Epithelial cell of esophagus (primary cell): Measurements from ENCODE around the gene ERC2.
A peak's percentile ranks its signal among the peaks of the same experiment; 100 is the strongest.

Source experiments
- DNase-seq: peaks from one replicate; pipeline ENCODE4 v3.0.0; 2010; ENCODE audit warnings: low read depth
- H3K4me3 ChIP-seq: 2 replicates; pipeline ENCODE4 v1.5.1; 2011; ENCODE audit warnings: mild to moderate bottlenecking, low read length, control low read depth
- TF ChIP-seq, protein P1 (sequence below): IDR thresholded peaks from 2 replicates; pipeline ENCODE4 v1.5.1; 2011; ENCODE audit warnings: low read depth, mild to moderate bottlenecking, low read length, control low read depth, inconsistent platforms; ENCODE audit not compliant: insufficient read depth; ENCODE audit errors: missing control alignments

The ERC2 gene

DNA sequence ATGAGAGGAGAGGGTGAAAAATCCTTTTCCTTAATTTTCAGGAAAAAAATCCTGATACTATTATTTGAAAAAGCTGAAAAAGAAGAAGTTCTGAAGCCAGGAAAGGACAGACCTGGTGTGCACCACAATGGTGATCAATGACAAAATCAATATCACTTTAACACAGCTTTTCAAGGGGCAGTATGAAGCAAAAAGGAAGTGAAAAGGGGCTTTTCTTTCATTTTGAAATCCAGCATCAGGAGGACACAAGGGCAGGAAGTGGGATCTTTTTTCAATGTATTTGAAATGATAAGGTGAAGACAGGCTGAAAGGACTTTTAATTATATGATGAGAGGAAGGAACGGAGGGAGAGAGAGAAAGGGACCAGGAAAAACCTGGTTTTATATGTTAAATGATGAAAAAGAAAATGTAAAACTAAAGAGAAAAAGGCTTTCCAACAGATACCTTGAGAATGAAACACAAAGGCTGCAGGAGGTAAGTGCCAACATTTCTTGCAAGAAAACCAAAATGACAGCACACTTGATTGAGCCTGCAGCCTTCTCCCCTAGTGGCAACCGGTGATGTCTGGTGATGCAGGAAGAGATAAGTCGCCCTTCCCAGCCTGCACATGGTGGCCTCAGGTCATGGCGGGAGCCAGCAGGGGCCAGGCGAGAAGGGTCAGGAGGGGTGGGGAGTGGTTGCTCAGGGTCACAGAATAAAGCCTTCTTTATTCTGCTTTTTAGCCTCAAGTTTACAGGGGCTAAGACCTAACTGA, 744.4 kb downstream of the ERC2 start:
- TF ChIP-seq, protein P1, sequence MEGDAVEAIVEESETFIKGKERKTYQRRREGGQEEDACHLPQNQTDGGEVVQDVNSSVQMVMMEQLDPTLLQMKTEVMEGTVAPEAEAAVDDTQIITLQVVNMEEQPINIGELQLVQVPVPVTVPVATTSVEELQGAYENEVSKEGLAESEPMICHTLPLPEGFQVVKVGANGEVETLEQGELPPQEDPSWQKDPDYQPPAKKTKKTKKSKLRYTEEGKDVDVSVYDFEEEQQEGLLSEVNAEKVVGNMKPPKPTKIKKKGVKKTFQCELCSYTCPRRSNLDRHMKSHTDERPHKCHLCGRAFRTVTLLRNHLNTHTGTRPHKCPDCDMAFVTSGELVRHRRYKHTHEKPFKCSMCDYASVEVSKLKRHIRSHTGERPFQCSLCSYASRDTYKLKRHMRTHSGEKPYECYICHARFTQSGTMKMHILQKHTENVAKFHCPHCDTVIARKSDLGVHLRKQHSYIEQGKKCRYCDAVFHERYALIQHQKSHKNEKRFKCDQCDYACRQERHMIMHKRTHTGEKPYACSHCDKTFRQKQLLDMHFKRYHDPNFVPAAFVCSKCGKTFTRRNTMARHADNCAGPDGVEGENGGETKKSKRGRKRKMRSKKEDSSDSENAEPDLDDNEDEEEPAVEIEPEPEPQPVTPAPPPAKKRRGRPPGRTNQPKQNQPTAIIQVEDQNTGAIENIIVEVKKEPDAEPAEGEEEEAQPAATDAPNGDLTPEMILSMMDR: no peak
- no peak overlapping the region for H3K4me3 ChIP-seq
- no peak for DNase-seq

DNA sequence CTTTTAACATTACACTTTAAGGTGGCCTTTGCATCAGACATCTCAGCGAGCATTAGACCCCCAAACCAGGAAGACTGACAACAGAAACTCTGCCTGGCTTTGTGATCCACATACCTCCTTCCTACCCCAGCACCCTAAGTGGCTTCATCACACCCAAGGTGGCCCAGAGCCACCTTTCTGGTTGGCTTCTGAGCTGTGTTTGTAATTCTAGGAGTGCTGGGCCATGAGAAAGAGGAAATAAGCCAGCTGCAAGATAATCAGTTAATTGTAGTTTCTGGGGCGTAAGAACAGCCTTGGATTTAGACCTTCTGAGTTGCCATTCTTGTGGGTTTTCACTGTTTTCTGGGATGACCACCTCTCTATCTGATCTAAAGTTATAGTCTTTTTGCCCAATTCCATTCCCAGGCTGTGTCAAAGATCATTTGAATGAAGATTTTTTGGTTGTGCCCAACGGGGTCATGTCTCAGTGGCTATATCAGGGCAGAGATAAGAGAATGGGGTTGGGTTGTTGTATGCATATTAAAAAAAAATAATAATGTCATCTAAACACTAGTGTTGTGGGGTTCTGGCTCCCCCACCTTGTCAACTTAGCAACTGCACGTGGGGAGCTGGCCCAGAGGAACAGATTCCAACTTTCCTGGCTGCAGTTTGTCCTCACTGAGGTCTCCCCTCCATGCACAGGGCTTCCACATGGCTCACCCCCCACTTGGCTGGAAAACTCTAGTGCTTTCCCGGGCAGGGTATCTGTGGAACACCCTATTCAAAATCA, 746.4 kb downstream of the ERC2 start:
- H3K4me3 ChIP-seq: no peak overlapping the region
- DNase-seq: peak; percentile 25
- TF ChIP-seq, protein P1: peak; percentile 65

DNA sequence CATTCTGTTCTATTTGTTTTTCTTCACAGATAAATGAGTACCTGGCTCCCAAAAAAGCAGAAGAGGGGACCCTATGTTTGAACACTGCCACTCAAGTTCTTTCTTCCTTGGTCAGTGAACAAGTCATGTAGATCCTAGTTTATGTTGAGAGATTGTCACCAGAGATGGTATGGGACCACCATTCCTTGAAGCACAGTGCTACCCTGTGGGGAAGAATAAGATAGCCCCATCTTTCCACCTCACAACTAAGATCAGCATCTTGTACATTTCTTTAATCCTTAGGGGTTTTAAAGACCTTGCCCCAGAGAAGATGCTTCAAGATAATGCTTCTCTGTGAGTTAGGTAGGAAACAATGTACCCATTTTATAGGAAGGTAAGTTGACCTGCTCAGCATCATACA, 747.7 kb downstream of the ERC2 start:
- TF ChIP-seq, protein P1: peak; percentile 4
- H3K4me3 ChIP-seq: no peak overlapping the region
- DNase-seq: peak; percentile 9

DNA sequence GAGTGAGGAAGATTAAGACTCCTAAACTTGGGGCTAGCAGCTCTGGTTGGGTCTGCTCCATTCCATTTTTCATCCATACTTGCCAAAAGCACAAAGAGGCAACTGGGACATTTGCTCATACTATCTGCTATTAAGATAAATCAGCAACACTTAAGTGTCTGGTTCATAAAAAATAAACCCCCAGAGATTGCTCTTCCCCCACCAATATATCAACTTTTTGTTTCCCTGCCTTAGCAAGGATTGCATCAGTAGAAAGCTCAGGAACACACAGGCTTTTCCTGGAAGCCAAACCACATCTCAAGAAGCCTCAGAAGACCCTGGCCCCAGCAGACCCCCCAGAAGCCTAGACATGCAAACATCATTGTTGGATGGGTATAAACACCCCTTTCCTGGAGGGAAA, 748.8 kb downstream of the ERC2 start:
- DNase-seq: no peak
- TF ChIP-seq, protein P1: no peak
- H3K4me3 ChIP-seq: no peak overlapping the region

DNA sequence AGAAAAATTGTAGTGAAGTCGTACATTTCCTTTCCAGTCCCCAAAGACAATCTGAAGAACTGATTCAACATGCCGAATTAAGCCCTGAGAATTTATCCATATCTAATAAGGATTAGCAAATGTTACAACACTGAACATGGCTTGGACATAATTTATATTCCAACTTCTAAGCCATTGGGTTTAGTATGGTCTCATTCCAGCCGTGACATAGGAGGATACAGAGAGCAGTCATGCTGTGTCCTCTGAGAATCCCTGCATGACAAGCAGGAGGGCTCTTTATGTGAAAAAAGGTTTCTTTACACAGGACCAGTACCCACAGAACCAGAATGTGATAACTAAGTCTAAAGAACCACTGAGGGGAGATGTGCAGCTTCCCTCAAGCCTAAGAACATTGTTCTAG, 749.3 kb downstream of the ERC2 start:
- no peak for DNase-seq
- TF ChIP-seq, protein P1: no peak
- H3K4me3 ChIP-seq: no peak overlapping the region

DNA sequence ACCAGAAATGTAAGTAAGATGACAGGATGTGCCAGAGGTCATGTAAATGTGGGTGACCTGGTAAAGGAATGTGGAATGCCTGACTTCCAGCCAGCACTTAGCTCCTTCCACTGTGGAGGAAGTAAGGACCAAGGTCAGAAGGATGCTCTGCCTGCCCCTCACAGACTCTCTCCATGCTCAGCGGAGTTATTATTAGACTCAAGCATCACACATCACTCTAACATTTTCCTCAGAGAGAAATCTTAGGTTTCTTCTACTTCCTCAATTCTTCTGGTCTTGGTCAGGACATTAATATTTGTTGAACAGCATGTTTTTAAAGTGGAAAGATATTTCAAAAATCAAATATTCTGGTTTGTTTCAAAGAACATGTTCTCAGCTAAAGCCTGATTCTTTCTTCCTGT, 749.7 kb downstream of the ERC2 start:
- DNase-seq: no peak
- TF ChIP-seq, protein P1: no peak
- H3K4me3 ChIP-seq: no peak overlapping the region
